Type B pancreatic cell (in vitro differentiated cells): ENCODE measurements around the gene AREL1. TPM values are rescaled to one million over a fixed set of nuclear protein-coding genes. Genes with fewer than 3 reads are reported as not detected.
"Not testable (repeated sequence)": the region's sequence is repeated elsewhere in the genome, so short reads cannot be mapped to it uniquely, and the experiment has no call there.

ENCODE experiments used
- DNase-seq: peaks from one replicate; pipeline ENCODE4 v3.0.0; 2021; ENCODE audit warnings: mixed read lengths; ENCODE audit not compliant: unreplicated experiment; ENCODE audit errors: extremely low spot score
- H3K27ac Mint-ChIP-seq: 2 replicates; pipeline ENCODE4 v1.8.0; 2021; ENCODE audit warnings: mild to moderate bottlenecking, mixed read lengths
- H3K27me3 Mint-ChIP-seq: 2 replicates; pipeline ENCODE4 v1.8.0; 2021; ENCODE audit warnings: mixed read lengths
- H3K36me3 Mint-ChIP-seq: 2 replicates; pipeline ENCODE4 v1.8.0; 2021; ENCODE audit warnings: mixed read lengths
- H3K4me1 Mint-ChIP-seq: one replicate; pipeline ENCODE4 v1.8.0; 2021; ENCODE audit warnings: mixed read lengths; ENCODE audit not compliant: unreplicated experiment
- H3K4me3 Mint-ChIP-seq: 2 replicates; pipeline ENCODE4 v1.8.0; 2021; ENCODE audit warnings: mild to moderate bottlenecking, mixed read lengths
- H3K9me3 Mint-ChIP-seq: 2 replicates; pipeline ENCODE4 v1.8.0; 2021; ENCODE audit warnings: mixed read lengths
- long read RNA-seq: library from polyadenylated mRNA; unstranded; transcript quantifications from one replicate; pipeline ENCODE4 v2.0.0, GENCODE V29; 2020
- total RNA-seq: library from RNA; stranded (reverse); gene quantifications from 2 replicates; pipeline ENCODE4 v1.2.1, GENCODE V29; 2021; ENCODE audit warnings: low replicate concordance
- TF ChIP-seq, protein P1 (sequence below): fragments of 200-600 bp; sonication (generic); conservative IDR thresholded peaks from 2 replicates; pipeline ENCODE4 v1.5.0; 2021; ENCODE audit warnings: antibody characterized with exemption, mild to moderate bottlenecking

Gene AREL1, protein sequence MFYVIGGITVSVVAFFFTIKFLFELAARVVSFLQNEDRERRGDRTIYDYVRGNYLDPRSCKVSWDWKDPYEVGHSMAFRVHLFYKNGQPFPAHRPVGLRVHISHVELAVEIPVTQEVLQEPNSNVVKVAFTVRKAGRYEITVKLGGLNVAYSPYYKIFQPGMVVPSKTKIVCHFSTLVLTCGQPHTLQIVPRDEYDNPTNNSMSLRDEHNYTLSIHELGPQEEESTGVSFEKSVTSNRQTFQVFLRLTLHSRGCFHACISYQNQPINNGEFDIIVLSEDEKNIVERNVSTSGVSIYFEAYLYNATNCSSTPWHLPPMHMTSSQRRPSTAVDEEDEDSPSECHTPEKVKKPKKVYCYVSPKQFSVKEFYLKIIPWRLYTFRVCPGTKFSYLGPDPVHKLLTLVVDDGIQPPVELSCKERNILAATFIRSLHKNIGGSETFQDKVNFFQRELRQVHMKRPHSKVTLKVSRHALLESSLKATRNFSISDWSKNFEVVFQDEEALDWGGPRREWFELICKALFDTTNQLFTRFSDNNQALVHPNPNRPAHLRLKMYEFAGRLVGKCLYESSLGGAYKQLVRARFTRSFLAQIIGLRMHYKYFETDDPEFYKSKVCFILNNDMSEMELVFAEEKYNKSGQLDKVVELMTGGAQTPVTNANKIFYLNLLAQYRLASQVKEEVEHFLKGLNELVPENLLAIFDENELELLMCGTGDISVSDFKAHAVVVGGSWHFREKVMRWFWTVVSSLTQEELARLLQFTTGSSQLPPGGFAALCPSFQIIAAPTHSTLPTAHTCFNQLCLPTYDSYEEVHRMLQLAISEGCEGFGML
- 41.5 and 41.6 TPM in 2 replicates for total RNA-seq
- long read RNA-seq, partial matches to known transcripts, result 14 of 24 reads
- long read RNA-seq, other reads (novel, unspliced or antisense), result 10 of 24 reads

DNA sequence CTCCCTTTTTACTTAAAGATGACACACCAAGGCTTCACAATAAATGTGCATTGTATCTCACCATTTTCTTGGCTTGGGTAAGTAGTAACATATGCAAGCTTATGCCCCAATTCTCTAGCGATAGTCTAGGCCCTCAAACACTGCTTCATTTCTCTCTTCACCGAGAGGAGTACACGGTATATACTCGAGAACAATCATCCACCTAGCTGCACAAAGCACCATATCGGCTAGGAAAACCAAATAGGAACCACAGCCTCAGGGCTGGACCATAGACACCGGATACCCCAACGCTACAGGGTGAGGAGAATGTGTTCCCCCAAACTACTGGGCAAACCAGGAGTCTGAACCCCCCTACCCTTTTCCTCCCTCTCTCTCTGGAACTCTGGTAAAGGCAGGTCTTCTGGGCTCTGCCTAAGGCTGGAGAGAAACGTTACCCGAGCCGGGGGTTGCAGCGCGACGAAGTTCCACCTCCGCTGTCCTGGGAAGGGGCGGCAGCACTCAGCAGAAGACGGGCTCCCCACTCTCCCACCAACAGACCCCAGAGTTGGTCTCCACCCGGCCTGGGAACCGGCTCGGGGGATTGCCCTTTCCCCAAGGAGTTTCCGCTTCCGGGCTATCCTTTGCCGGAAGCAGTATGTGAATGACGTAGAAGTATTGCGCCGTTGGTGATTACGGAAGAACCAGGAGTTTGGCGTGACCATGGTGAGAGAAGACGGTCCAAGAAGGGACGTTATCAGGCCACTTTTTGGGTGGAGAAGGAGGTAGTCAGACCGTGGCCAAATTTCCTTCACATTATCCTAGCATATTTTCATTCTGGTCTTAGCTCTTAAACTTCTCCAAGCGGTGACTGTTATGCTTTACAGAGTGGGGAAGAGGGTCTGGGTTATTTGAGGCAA lies at the start of gene AREL1, which contains the start of gene FCF1:
AREL1 (minus strand) TSS at position 582 of the 896 bp plus-strand sequence. CDS start 27,465 bp downstream, outside the sequence.
FCF1 (plus strand) TSS at position 646 of the 896 bp plus-strand sequence; CDS start at position 700, 54 bp downstream.
- peak; percentile 81 for DNase-seq
- H3K27me3 Mint-ChIP-seq, result no peaks in the 10 kb centered on the region
- TF ChIP-seq, protein P1, sequence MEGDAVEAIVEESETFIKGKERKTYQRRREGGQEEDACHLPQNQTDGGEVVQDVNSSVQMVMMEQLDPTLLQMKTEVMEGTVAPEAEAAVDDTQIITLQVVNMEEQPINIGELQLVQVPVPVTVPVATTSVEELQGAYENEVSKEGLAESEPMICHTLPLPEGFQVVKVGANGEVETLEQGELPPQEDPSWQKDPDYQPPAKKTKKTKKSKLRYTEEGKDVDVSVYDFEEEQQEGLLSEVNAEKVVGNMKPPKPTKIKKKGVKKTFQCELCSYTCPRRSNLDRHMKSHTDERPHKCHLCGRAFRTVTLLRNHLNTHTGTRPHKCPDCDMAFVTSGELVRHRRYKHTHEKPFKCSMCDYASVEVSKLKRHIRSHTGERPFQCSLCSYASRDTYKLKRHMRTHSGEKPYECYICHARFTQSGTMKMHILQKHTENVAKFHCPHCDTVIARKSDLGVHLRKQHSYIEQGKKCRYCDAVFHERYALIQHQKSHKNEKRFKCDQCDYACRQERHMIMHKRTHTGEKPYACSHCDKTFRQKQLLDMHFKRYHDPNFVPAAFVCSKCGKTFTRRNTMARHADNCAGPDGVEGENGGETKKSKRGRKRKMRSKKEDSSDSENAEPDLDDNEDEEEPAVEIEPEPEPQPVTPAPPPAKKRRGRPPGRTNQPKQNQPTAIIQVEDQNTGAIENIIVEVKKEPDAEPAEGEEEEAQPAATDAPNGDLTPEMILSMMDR, result no peak

DNA sequence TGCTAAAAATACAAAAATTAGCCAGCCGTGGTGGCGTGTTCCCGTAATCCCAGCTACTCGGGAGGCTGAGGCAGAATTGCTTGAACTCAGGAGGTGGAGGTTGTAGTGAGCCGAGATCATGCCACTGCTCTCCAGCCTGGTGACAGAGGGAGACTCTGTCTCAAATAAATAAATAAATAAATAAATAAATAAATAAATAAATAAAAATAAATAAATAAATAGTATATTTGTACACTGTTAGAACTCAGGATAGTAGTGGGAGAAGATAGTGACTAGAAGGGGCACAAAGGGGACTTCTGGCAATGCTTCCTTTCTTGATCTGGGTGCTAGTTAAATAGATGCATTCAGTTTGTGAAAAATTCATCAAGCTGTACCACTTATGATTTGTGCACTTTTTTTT lies 45.6 kb upstream of the AREL1 start:
- not testable (repeated sequence) for H3K9me3 Mint-ChIP-seq, H3K27ac Mint-ChIP-seq, H3K4me1 Mint-ChIP-seq, H3K4me3 Mint-ChIP-seq, DNase-seq, H3K36me3 Mint-ChIP-seq
- H3K27me3 Mint-ChIP-seq, result peaks cover 10% of the 10 kb centered on the region

More for the DNA sequence above, at the start of gene AREL1, which contains the start of gene FCF1:
- Mint-ChIP-seq H3K9me3 (no peaks in the 10 kb centered on the region), H3K27ac (peak within 1 kb of the TSS; percentile 97), H3K36me3 (peaks cover 3% of the 10 kb centered on the region), H3K4me1 (peaks cover 18% of the 10 kb centered on the region), H3K4me3 (peak within 1 kb of the TSS; percentile 100)

DNA sequence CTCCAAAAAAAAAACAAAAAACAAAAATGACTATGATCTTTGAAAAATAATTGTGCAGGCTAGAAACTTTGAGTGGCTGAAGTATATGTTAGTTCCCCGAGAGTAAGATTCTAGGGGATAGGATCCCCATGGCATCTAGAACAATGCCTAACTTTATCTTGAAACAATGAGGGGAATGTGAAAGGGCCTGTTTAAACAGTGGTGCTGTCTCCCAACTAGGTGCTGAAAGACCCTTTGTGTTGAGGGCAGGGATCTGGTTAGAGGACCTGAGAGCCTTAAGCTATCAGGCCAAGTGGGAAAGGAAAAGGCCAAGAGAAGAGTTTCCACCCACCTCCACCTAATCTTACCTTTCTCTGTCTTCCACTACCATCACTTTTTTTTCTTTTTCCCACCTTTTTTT lies 43.4 kb upstream of the AREL1 start:
- Mint-ChIP-seq H3K4me1 (no peaks in the 10 kb centered on the region), H3K4me3 (no peak overlapping the region), H3K27me3 (peaks cover 7% of the 10 kb centered on the region), H3K36me3 (no peaks in the 10 kb centered on the region), H3K27ac (no peak overlapping the region), H3K9me3 (no peaks in the 10 kb centered on the region)
- DNase-seq, result no peak
- TF ChIP-seq, protein P1, result no peak

DNA sequence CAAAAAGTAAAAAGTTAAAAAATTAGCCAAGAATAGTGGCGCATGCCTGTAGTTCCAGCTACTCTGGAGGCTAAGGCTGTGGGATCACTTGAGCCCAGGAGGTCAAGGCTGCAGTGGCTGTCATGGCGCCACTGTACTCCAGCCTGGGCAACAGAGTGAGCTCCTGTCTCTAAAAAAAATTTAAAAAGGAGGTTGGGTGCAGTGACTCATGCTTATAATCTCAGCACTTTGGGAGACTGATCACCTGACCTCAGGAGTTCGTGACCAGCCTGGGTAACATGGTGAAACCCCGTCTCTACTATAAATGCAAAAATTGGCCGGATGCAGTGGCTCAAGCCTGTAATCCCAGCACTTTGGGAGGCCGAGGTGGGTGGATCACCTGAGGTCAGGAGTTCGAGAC lies 42.0 kb upstream of the AREL1 start:
- TF ChIP-seq, protein P1, result no peak
- Mint-ChIP-seq H3K4me3 (no peak overlapping the region), H3K4me1 (no peaks in the 10 kb centered on the region), H3K27ac (no peak overlapping the region), H3K9me3 (no peaks in the 10 kb centered on the region), H3K27me3 (peaks cover 3% of the 10 kb centered on the region), H3K36me3 (no peaks in the 10 kb centered on the region)
- DNase-seq, result no peak

DNA sequence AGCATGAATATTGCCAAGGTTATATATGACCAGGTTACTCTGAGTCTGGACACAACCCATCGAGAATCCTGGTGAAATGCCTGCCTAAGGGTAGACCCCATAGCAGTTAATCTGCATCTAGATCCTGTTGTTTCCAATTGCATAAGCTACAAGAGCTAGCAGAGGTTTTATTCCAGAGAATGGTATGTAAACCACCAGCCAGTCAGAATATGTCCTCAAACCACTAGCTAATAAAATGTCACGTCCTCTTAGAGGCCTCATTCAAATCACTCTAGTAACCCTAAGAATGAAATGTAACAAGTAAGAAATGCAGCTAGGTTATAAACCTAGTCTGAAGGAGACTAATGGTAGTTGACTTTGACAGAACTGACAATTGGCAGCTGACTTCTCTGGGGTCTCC lies 41.3 kb upstream of the AREL1 start:
- Mint-ChIP-seq H3K4me1 (no peaks in the 10 kb centered on the region), H3K9me3 (no peaks in the 10 kb centered on the region), H3K27ac (no peak overlapping the region), H3K4me3 (no peak overlapping the region), H3K36me3 (no peaks in the 10 kb centered on the region), H3K27me3 (peaks cover 3% of the 10 kb centered on the region)
- no peak for DNase-seq
- TF ChIP-seq, protein P1, result no peak
